Upper lobe of left lung (tissue), 4 donors: ENCODE data around the gene SLC38A2.

Experiments used
- CTCF ChIP-seq, 6 experiments: fragments of 450-650 bp in 4 of 6; fragments of 200-600 bp in 2 of 6; sonication (generic) in 2 of 6; IDR thresholded peaks; one replicate each; pipeline ENCODE4 v1.5.1; 2016 to 2019; ENCODE audit warnings: antibody characterized with exemption in 6 of 6
- EP300 ChIP-seq, 4 donors: sonication (generic); formaldehyde crosslinking; IDR thresholded peaks; one replicate each; pipeline ENCODE4 v1.5.1; 2017; ENCODE audit warnings: antibody characterized with exemption in 4 of 4, control low read depth in 2 of 4
- POLR2A ChIP-seq, 4 donors: fragments of 450-650 bp; IDR thresholded peaks; one replicate each; pipeline ENCODE4 v1.5.1; 2016 to 2017; ENCODE audit warnings: antibody characterized with exemption in 4 of 4, mild to moderate bottlenecking in 2 of 4
- POLR2AphosphoS5 ChIP-seq, 2 donors: sonication (generic); formaldehyde crosslinking; IDR thresholded peaks; one replicate each; pipeline ENCODE4 v1.5.1; 2017; ENCODE audit warnings: antibody characterized with exemption in 2 of 2

GRCh38 chr12:46410495-46410894, 37.9 kb upstream of the SLC38A2 start:
- TF ChIP-seq CTCF (IDR thresholded peaks at IDR 0.05): no peak
- no peak for TF ChIP-seq POLR2A (IDR thresholded peaks at IDR 0.05)
- no peak for TF ChIP-seq POLR2AphosphoS5 (IDR thresholded peaks at IDR 0.05)
- TF ChIP-seq EP300 (IDR thresholded peaks at IDR 0.05): no peak
